NCI-H146 treated with DMSO at 0.1 percent for 48 hours (cell line): ENCODE data around the gene P3H1.
"Not testable (repeated sequence)": the region's sequence is repeated elsewhere in the genome, so short reads cannot be mapped to it uniquely, and the experiment has no call there.

Experiments
- DNase-seq: peaks from one replicate; lab custom pipeline; 2025; ENCODE audit not compliant: unreplicated experiment; lab: John Stamatoyannopoulos, UW

Gene P3H1

GRCh38 chr1:42732126-42732680 lies 34.6 kb downstream of the P3H1 start:
- no peak for DNase-seq

GRCh38 chr1:42731585-42731984 lies 35.2 kb downstream of the P3H1 start:
- no peak for DNase-seq

GRCh38 chr1:42730988-42731387 lies 35.8 kb downstream of the P3H1 start:
- DNase-seq, result no peak

- DNase-seq, result no peak
These were observed 36.8 kb downstream of the P3H1 start for GRCh38 chr1:42730002-42730401.

- not testable (repeated sequence) for DNase-seq
These were observed 41.0 kb downstream of the P3H1 start for GRCh38 chr1:42725820-42726219.

- no peak for DNase-seq
These were observed 43.3 kb downstream of the P3H1 start for GRCh38 chr1:42723511-42723910.

- not testable (repeated sequence) for DNase-seq
These were observed 44.4 kb downstream of the P3H1 start for GRCh38 chr1:42722403-42722802.

- DNase-seq, result no peak
These were observed 44.9 kb downstream of the P3H1 start for GRCh38 chr1:42721926-42722325.

GRCh38 chr1:42720868-42721267 lies 46.0 kb downstream of the P3H1 start:
- no peak for DNase-seq

- DNase-seq, result not testable (repeated sequence)
These were observed 52.4 kb downstream of the P3H1 start for GRCh38 chr1:42714441-42714840.

GRCh38 chr1:42713293-42713692 lies 53.5 kb downstream of the P3H1 start:
- no peak for DNase-seq

GRCh38 chr1:42712808-42713207 lies 54.0 kb downstream of the P3H1 start:
- not testable (repeated sequence) for DNase-seq

- DNase-seq, result no peak
These were observed 62.9 kb downstream of the P3H1 start for GRCh38 chr1:42703888-42704464.

- DNase-seq, result no peak
These were observed 66.8 kb downstream of the P3H1 start for GRCh38 chr1:42700006-42700405.

- no peak for DNase-seq
These were observed 68.6 kb downstream of the P3H1 start for GRCh38 chr1:42698081-42698813.
